GM12892 (cell line): ENCODE measurements around the gene SPECC1L.

ENCODE experiments used
- DNase-seq: peaks from one replicate; pipeline ENCODE4 v3.0.0; 2011; ENCODE audit not compliant: insufficient read length
- FAIRE-seq: peaks from 2 replicates; lab custom pipeline; 2011; peaks lifted over from hg19 to GRCh38; lab: Jason Lieb, UNC
- POLR2A ChIP-seq: IDR thresholded peaks from 2 replicates; pipeline ENCODE4 v1.6.1; 2011; ENCODE audit warnings: low read depth, low read length, control low read depth
- POLR2AphosphoS5 ChIP-seq: IDR thresholded peaks from 2 replicates; pipeline ENCODE4 v1.6.1; 2011; ENCODE audit warnings: low read depth, low read length, control low read depth
- TAF1 ChIP-seq: IDR thresholded peaks from 2 replicates; pipeline ENCODE4 v1.6.1; 2011; ENCODE audit warnings: low read depth, mild to moderate bottlenecking, control low read depth, low read length, borderline replicate concordance

SPECC1L gene

GRCh38 chr22:24323695-24324094 is 53.1 kb downstream of the SPECC1L start:
- no peak for FAIRE-seq
- no peak for DNase-seq
- no peak for TF ChIP-seq POLR2A
- TF ChIP-seq POLR2AphosphoS5, result no peak
- TF ChIP-seq TAF1, result no peak

GRCh38 chr22:24324137-24324536 is 53.5 kb downstream of the SPECC1L start:
- TF ChIP-seq TAF1, result no peak
- no peak for TF ChIP-seq POLR2A
- TF ChIP-seq POLR2AphosphoS5, result no peak
- no peak for DNase-seq
- FAIRE-seq, result no peak

DNA sequence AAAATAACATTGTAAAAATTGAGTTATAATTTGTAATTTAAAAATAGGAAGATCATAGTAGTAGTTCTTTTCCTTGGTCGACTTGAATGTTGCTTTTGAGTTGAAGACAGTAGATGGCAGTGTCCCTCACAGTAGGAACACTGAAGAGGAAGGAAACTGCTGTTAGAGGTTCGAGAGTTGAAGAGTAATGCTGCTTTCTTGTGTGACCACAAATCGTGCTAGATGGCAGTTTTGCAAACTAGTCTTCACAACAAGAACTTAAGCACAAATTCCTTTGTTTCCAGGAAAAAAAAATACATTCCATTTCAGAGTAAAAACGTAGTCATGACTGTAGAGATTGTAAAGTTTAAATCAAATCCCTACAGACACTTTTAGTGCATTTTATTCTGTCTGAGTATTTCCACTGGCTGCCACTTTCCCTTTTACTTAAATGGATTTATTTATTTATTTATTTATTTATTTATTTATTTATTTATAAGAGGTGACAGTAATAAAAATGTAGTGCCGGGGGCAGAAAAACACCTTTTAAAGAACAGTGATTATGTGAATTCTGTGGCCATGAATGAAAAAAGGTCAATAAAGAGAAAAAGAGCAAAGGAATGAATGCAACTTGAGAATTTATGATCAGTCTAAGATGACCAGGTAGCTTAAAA is 54.6 kb downstream of the SPECC1L start:
- no peak for TF ChIP-seq TAF1
- FAIRE-seq, result peak; percentile 73
- DNase-seq, result peak; percentile 23

- DNase-seq (no peak), FAIRE-seq (no peak)
- TF ChIP-seq POLR2AphosphoS5 (no peak), POLR2A (no peak), TAF1 (no peak)
Observed at GRCh38 chr22:24326266-24326665, 55.6 kb downstream of the SPECC1L start.

GRCh38 chr22:24327832-24328231 is 57.2 kb downstream of the SPECC1L start:
- TF ChIP-seq TAF1 (no peak), POLR2A (no peak), POLR2AphosphoS5 (no peak)
- FAIRE-seq (peak; percentile 73), DNase-seq (no peak)

DNA sequence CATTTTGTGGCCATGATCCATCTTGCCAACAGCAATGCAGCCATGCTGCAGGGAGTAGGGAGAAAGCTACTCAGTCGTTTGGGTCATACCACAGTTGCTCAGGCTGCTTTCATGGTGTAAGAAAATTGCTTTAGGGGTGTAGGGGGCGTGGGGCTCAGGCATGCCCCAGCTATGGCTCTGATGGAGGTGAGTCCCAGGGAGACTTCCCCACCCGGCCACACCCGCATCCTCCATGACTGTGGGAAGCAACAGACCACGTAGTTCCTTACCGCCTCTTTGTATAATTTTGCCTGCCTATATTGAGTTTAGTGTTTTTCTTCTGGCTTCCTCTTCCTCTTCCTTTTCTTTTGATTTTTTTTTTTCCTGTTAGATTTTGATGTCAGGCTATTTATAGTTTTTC is 58.8 kb downstream of the SPECC1L start:
- TF ChIP-seq POLR2A (no peak), POLR2AphosphoS5 (no peak), TAF1 (no peak)
- FAIRE-seq (no peak), DNase-seq (no peak)

GRCh38 chr22:24330636-24331035 is 60.0 kb downstream of the SPECC1L start:
- DNase-seq, result no peak
- no peak for FAIRE-seq
- TF ChIP-seq TAF1 (no peak), POLR2A (no peak), POLR2AphosphoS5 (no peak)

DNA sequence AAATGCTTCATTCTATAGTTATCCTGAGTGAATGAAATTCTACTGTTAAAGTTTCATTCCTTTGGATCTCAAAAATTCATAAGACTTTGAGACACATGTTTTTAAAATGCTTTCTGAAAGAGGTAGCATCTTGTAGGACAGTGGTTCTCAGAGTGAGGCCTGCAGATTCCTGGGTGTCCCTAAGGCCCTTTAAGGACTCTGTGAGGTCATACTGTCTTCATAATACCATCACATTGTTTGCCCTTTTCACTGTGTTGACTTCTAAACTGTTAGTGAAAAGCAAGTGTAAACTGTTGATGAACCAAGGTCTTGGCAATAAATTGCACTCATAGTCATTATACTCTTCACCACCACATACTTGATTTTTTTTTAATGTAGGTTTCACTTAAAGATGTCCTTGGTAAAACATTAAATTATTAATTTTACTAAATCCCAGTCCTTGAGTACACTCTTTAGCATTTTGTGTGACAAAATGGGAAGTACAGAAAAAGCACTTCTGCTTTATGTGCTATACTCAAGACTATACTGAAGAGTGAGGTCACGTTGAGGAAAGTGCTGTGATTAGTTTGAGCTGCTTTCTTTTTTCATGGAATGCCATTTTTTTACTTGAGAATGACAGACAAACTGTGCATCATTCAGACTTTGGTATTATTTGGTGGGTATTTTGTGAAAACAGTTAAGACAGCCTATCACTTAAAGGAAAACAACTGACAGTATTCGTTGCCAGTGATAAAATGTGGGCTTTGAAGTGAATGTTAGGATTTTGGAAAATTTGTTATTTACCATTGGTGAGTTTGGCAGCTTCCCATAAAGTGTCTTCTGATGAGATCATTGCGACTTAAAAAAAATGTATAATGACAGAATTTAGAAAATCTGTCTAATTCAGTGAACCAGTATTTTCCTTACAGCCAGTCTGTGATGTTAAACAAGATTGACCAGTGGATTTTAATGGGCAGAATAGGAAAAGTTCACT is 61.1 kb downstream of the SPECC1L start:
- DNase-seq (no peak), FAIRE-seq (no peak)
- TF ChIP-seq POLR2A (no peak), POLR2AphosphoS5 (no peak), TAF1 (no peak)

DNA sequence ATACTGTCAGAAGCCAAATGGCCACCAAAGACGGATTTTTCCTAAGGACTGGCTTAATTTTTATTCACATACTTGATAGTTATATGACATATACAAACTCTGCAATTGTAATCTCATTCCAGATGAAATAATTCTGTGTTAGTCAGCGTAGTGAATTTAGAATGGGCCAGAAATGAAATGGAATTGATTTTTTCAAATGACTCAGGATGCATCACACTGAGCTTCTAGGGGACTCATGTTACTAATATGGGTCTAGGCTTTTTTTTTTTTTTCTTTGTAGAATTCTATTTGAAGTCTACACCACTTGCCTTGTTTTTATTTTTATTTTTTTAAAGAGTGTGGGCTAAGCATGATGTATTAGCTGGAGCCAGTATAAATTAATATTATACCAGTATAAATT is 62.7 kb downstream of the SPECC1L start:
- no peak for DNase-seq

GRCh38 chr22:24335496-24335895 is 64.9 kb downstream of the SPECC1L start:
- no peak for FAIRE-seq
- TF ChIP-seq POLR2AphosphoS5, result no peak
- no peak for TF ChIP-seq POLR2A
- TF ChIP-seq TAF1, result no peak
- no peak for DNase-seq

More for the DNA sequence above, 62.7 kb downstream of the SPECC1L start:
- TF ChIP-seq POLR2AphosphoS5 (no peak), TAF1 (no peak), POLR2A (no peak)
- FAIRE-seq, result no peak

DNA sequence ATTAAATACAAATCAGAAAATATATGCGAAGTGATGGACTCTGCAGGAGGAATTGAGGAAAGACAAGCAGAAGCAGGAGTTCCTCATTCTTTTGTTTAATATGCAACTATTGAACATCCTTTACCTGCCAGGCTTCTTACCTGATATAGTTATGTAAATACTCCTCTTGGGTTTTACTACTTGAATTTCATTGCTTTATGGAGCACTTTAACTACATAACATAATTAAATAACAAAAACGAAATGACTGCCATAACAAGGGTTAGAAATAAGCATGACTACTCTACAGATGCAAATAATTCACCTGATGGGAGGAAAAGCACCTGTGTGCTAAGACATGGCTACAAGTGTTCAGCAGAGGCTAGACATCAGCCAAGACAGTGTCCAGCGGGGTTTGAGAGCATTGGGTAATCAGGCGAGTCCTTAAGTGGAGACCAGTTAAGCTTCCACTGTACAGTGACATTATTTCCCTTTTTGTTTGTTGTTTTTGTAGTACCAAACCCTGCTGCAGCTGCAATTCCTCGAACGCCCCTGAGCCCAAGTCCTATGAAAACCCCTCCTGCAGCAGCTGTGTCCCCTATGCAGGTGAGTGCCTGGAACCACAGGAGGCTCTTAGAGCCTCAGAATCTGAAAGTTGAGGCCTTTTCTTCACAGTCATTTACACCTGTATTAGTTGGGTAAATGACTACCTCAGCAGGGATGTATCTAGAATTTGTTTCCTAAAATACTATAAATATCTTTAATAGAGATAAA is 67.4 kb downstream of the SPECC1L start:
- FAIRE-seq (no peak), DNase-seq (no peak)
- TF ChIP-seq POLR2AphosphoS5 (no peak), POLR2A (no peak), TAF1 (no peak)

- TF ChIP-seq POLR2A, result no peak
- no peak for TF ChIP-seq POLR2AphosphoS5
- TF ChIP-seq TAF1, result no peak
- DNase-seq (no peak), FAIRE-seq (no peak)
Observed at GRCh38 chr22:24338726-24339451, 68.3 kb downstream of the SPECC1L start.
